Right lobe of liver (tissue), 4 donors: ENCODE results near the gene RHOT2.

Source experiments
- CTCF ChIP-seq, 4 donors: fragments of 200-600 bp in 3 of 4; fragments of 450-650 bp in 1 of 4; IDR thresholded peaks; one replicate each; pipeline versions ENCODE4 v1.5.1 to v1.8.0; 2016 to 2022; ENCODE audit warnings: antibody characterized with exemption in 4 of 4, mild to moderate bottlenecking in 2 of 4
- POLR2A ChIP-seq: fragments of 450-650 bp; IDR thresholded peaks from one replicate; pipeline ENCODE4 v1.6.1; 2017; ENCODE audit warnings: antibody characterized with exemption, mild to moderate bottlenecking
- donor health status: DM: no; HTN: no; CAD: no.
- donor health status: DM: no; HTN: no; CAD: no.
- donor health status: DM: no; HTN: yes; CAD: no.

- TF ChIP-seq CTCF (IDR thresholded peaks at IDR 0.05) (no peak), POLR2A (peak; percentile 77)
Observed at GRCh38 chr16:648781-649589, 18.9 kb upstream of the RHOT2 start, which contains the start of gene WDR90.
